NCI-H2029 treated with DMSO at 0.1 percent for 48 hours (cell line): ENCODE results near the gene SPIB.

ENCODE experiments used
- DNase-seq: peaks from one replicate; lab custom pipeline; 2025; lab: John Stamatoyannopoulos, UW

Gene SPIB

DNA sequence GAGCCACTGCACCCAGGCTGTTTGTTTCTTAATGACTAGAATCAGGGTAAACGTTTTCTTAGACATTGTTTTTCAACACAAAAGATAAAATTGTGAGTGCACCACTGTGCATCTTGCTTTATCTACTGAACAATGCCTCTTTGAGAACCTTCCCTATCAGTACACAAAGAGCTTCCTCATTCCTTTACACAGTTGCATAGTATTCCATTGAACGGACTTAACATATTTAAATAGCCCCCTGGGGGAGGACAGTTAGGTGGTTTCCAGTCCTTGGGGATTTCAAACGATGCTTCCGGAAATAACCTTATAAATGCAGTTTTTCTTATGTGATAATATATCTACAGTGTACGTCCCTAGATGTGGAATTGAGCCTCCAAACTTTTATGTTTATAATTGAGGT lies 26.0 kb upstream of the SPIB start:
- DNase-seq: no peak

DNA sequence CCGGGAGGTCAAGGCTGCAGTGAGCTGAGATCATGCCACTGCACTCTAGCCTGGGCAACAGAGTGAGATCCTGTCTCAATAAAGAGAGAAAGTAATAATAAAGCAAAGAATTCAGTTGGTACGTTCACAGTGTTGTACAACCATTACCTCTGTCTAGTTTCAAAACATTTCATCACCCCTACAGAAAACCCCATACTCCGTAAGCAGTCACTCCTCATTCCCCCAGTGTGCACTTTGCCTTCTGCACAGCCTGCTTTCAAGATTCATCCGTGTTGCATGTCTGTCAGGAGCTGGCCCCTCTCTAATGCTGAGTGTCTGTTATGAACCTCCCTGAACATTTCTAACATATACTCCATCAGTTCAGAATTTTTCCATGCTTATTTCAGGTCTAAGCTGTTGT lies 25.1 kb upstream of the SPIB start:
- DNase-seq: no peak

GRCh38 chr19:50394017-50394416 lies 24.7 kb upstream of the SPIB start:
- DNase-seq: no peak

DNA sequence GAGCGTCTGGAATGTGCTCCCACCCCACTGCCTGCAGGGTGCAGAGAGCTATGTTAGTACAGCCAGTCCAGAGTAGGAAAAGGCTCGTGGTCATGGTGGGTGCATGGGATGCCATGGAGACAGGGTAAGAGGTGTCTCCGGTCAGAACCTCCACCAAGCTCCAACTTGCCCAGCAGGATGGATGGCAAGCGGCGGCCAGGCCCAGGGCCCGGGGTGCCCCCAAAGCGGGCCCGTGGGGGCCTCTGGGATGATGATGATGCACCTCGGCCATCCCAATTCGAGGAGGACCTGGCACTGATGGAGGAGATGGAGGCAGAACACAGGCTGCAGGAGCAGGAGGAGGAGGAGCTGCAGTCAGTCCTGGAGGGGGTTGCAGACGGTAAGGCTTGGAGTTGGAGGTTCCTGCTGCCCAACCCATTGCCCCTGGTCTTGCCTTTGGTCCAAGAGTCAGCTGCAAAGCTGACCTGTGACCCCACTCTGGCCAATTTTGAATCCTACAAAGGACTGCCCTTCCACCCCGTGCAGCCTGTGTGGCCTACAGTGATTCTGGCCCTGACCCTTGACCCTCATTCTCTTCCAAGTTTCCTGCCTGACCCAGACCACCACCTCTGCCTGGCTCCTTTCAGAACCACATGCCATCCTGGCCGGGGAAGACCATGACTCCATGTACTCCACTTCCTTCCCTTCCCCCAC lies 19.9 kb upstream of the SPIB start:
- DNase-seq: no peak

GRCh38 chr19:50399368-50399745 lies 19.4 kb upstream of the SPIB start:
- DNase-seq: no peak

- DNase-seq: no peak
Observed at GRCh38 chr19:50401605-50402450, 16.9 kb upstream of the SPIB start.

DNA sequence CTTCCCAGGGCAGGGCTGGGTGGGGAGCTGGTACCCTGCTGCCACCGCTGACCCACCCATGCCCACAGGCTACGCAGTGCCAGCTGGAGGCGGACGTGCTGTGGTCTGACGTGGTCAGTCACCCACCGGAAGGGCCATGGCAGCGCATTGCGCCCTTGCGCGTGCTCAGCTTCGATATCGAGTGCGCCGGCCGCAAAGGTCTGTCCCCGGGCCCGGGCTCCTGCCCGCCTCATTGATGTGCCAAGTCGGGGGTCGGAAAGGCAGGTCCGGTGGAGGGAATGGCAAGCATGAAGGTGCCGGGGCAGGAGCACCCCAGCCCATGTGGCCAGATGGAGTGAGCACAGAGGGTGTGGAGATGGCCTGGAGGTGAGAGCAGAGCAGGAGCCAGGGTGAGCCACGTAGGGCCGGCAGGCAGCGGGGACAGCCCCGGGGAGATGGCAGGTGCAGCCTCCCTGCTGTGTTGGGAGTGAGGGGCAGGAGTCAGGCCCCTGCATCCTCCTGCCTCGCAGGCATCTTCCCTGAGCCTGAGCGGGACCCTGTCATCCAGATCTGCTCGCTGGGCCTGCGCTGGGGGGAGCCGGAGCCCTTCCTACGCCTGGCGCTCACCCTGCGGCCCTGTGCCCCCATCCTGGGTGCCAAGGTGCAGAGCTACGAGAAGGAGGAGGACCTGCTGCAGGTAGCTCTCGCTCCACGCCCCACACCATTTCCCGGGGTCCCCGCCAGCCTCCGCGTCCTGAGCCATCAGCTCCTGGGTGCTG lies 16.0 kb upstream of the SPIB start:
- no peak for DNase-seq

- no peak for DNase-seq
Observed at GRCh38 chr19:50406156-50406820, 12.4 kb upstream of the SPIB start.

GRCh38 chr19:50406829-50407228 lies 11.9 kb upstream of the SPIB start:
- DNase-seq: no peak

DNA sequence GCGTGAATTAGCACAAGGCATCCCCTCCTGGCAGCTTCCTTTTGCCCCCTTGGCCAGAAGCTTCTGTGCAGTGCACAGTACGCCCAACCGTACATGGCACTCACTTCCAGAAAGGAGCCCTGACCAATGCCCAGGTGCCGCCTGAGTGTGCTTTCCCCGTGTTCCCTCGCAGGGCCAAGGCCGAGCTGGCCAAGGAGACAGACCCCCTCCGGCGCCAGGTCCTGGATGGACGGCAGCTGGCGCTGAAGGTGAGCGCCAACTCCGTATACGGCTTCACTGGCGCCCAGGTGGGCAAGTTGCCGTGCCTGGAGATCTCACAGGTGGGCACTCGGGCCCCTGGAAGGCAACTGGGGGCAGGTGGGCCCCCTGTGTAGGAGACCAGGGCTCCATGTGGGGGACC lies 9.4 kb upstream of the SPIB start:
- no peak for DNase-seq

- no peak for DNase-seq
Observed at GRCh38 chr19:50410109-50410508, 8.6 kb upstream of the SPIB start.

DNA sequence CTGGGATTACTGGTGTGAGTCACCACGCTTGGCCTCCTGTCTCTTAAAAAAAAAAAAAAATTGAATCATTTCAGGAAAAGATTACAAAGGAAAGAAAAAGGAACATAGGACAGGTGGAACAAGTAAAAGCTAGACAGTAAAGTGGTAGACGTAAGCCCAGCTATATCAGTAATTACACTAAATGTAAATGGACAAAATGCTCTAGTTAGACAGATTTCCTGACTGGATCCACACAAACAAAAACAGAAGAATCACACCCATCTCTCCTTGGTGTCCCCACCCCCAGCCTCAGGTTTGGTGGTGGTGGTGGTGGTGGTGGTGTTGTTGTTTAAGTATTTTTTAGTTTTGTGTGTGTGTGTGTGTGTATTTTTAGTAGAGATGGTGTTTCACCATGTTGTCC lies 6.3 kb upstream of the SPIB start:
- no peak for DNase-seq

DNA sequence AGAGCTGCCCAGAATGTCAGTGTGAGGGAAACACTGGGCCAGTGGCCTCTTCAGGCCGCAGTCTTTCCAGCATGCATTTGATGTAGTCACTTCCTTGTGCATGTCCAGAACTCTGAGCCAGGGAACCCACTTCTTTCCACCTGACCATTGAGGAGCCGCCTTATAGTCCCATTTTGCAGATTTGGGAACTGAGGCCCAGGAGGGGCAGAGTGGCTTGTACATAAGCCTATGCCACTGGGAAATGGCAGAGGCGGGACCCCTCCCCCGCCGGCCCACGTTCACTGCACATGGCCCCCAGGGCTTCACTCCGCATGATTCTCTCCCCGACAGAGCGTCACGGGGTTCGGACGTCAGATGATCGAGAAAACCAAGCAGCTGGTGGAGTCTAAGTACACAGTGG lies 5.6 kb upstream of the SPIB start:
- no peak for DNase-seq

GRCh38 chr19:50413531-50413930 lies 5.2 kb upstream of the SPIB start:
- no peak for DNase-seq

DNA sequence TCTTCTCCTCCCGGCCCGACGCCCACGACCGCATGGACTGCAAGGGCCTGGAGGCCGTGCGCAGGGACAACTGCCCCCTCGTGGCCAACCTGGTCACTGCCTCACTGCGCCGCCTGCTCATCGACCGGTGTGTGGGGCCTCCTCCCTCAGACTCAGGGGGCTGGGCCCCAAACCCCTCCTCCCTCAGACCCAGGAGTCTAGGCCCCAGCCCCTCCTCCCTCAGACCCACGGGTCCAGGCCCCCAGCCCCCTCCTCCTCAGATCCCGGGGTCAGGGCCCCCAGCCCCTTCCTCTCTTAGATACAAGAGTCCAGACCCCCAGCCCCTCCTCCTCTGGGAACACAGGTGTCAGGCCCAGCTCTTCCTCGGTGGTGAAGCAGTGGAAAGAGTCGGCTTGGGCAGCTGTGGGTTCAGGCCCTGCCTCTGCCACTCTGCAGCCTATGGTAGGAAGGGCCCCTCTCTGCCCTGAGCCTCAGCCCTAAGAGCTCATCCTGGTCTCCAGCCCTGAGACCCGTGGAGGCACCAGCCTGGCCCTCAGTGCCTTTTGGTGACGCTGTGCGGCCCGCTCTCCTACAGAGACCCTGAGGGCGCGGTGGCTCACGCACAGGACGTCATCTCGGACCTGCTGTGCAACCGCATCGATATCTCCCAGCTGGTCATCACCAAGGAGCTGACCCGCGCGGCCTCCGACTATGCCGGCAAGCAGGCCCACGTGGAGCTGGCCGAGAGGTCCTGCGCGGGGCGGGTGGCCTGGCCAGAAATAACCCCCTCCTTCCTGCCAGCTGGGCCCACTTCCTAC lies 3.7 kb upstream of the SPIB start:
- no peak for DNase-seq

GRCh38 chr19:50415661-50416033 lies 3.1 kb upstream of the SPIB start:
- DNase-seq: no peak

DNA sequence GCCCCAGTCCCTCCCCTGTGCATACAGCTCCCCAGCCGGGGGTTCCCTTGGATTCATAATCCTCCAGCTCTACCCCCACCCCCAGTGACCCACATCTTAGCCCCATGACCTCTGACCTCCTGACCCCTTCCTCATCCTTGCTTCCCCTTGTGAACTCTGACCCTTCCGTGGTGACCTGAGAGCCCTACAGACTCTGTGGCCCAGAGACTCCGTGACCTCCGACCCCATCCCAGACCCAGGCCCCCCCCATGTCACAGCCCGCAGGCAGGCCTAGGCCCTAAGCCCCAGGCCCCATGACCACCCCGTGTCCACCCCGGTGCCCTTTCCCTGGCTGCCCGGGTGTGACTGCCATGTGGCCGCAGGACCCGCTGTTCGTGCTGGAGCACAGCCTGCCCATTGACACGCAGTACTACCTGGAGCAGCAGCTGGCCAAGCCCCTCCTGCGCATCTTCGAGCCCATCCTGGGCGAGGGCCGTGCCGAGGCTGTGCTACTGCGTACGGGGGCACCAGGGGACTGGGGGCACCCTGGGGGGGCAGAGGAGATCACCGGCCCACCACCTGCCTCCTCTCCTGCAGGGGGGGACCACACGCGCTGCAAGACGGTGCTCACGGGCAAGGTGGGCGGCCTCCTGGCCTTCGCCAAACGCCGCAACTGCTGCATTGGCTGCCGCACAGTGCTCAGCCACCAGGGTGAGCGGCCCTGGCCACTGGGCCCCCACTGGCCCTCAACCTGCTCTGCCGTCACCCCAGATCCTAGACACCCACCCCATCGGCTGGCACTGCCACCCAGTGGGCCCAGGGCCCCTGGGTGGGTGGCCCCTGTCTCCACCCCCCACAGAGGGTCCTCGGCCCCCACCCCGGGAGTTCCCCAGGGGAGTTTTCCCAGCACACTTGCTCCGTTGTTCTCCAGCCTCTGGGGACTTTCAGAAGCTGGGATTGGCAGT lies 2.4 kb upstream of the SPIB start:
- DNase-seq: no peak

DNA sequence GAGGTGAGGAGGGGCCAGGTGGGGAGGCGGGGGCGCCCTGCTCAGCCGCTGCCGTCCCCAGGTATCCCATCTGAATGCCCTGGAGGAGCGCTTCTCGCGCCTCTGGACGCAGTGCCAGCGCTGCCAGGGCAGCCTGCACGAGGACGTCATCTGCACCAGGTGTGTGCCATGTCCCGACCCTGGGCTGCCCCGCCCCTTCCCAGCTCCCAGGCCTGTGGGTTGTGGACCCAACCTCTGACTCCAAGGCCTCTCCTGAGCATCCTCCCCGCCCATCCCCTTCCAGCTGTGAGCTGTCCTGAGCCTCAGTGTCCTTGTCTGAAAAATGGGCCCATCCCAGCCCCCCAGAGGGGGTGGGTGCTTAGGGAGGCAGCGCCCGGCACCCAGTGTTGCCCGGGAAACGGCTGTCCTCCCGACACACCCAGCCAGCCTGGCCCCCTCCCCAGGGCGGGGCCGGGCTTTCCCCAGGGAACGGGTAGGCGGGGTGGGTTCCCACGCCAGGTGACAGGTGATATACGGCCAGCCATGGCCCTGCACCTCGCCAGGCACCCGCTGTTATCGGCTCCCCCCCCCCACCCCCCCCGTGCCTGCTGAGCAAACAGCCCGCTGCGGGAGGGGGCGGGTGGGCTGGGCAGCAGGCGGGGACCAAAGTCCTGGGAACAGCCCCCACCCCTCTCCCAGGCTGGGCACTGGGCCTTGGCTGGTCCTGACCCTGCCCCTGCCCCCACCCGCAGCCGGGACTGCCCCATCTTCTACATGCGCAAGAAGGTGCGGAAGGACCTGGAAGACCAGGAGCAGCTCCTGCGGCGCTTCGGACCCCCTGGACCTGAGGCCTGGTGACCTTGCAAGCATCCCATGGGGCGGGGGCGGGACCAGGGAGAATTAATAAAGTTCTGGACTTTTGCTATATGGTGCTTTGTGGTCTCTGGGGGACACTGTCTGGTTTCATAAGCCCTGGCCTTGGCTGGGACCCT lies 1.3 kb upstream of the SPIB start:
- no peak for DNase-seq

- no peak for DNase-seq
Observed at GRCh38 chr19:50419022-50419579, 363 bp downstream of the SPIB start.
